K562 (cell line): Measurements from ENCODE around the gene CUX1. TPM values are rescaled to one million over a fixed set of nuclear protein-coding genes. Genes with fewer than 3 reads are reported as not detected.

Source experiments
- ATAC-seq: fragments of 200-7000 bp; cut with Tn5 transposase; 3 replicates; pipeline ENCODE4 v1.9.1; 2020; ENCODE audit warnings: moderate library complexity
- BruUV-seq: library from RNA; stranded (reverse); fragments of 400-500 nt; replicated peaks from 2 replicates; lab custom pipeline; 2021; lab: Mats Ljungman, UMichigan
- CTCF ChIA-PET: fragments of 300-600 bp; formaldehyde crosslinking; extraction: SDS; loops from one replicate; lab custom pipeline; 2021; ENCODE audit warnings: low intra/inter-chr PET ratio; lab: Yijun Ruan, JAX
- POLR2A ChIA-PET: fragments of 300-600, 350-650 bp; sonication (Branson Sonifier 250); formaldehyde crosslinking; extraction: SDS; loops from one replicate; lab custom pipeline; 2021; ENCODE audit warnings: antibody characterized with exemption, inconsistent platforms; lab: Yijun Ruan, JAX
- DNase-seq, 4 experiments: peaks; one replicate each; pipeline versions ENCODE4 v3.0.0 to v3.0.0-alpha.2; 2011 to 2018; ENCODE audit warnings: low spot score in 3 of 4, mixed read lengths in 3 of 4; ENCODE audit errors: extremely low read depth in 1 of 4
- FAIRE-seq: peaks from 2 replicates; lab custom pipeline; 2011; peaks lifted over from hg19 to GRCh38; lab: Jason Lieb, UNC
- H2AFZ ChIP-seq: 2 replicates; pipeline ENCODE4 v1.6.0; 2011; ENCODE audit warnings: low read depth, low read length, control low read depth, inconsistent platforms
- H3K27ac ChIP-seq: fragments of 200-600 bp; 3 replicates; pipeline ENCODE4 v1.8.0; 2011; ENCODE audit warnings: low read depth, mild to moderate bottlenecking, control low read depth, inconsistent platforms, low read length, moderate library complexity, mixed read lengths; ENCODE audit errors: extremely low read depth
- H3K27me3 ChIP-seq, 2 experiments: fragments of 300-600 bp in 1 of 2; 2 replicates in 1 of 2; 3 replicates in 1 of 2; pipeline versions ENCODE4 v1.6.0 to v1.8.0; 2011; ENCODE audit warnings: inconsistent platforms in 2 of 2, low read length in 2 of 2, mild to moderate bottlenecking in 1 of 2, mixed read lengths in 1 of 2, moderate library complexity in 1 of 2; ENCODE audit not compliant: control insufficient read depth in 2 of 2, insufficient read depth in 2 of 2
- H3K36me3 ChIP-seq: fragments of 300-600 bp; 3 replicates; pipeline ENCODE4 v1.8.0; 2011; ENCODE audit warnings: mild to moderate bottlenecking, low read length, inconsistent platforms; ENCODE audit not compliant: control insufficient read depth, insufficient read depth
- H3K4me1 ChIP-seq, 2 experiments: fragments of 200-600 bp in 1 of 2; replicated peaks in 1 of 2; 2 replicates in 1 of 2; 3 replicates in 1 of 2; pipeline versions ENCODE4 v1.5.1 to v1.8.0; 2011; ENCODE audit warnings: inconsistent platforms in 2 of 2, low read length in 2 of 2, mild to moderate bottlenecking in 1 of 2, mixed read lengths in 1 of 2, moderate library complexity in 1 of 2; ENCODE audit not compliant: control insufficient read depth in 2 of 2, insufficient read depth in 2 of 2
- H3K4me2 ChIP-seq: 2 replicates; pipeline ENCODE4 v1.6.1; 2011; ENCODE audit warnings: low read length, control low read depth, inconsistent platforms, mixed read lengths; ENCODE audit not compliant: insufficient read depth
- H3K4me3 ChIP-seq: fragments of 200-600 bp; sonication (generic), shearing (Covaris generic); 2 replicates; pipeline ENCODE4 v1.5.1; 2016; ENCODE audit warnings: control low read depth, inconsistent platforms
- H3K79me2 ChIP-seq: fragments of 200-600 bp; 3 replicates; pipeline ENCODE4 v1.8.0; 2011; ENCODE audit warnings: low read length, inconsistent platforms; ENCODE audit not compliant: control insufficient read depth, insufficient read depth
- H3K9ac ChIP-seq, 2 experiments: 2 replicates each; pipeline versions ENCODE4 v1.6.0 to v1.6.1; 2011; ENCODE audit warnings: low read depth in 2 of 2, low read length in 2 of 2, control low read depth in 1 of 2, inconsistent platforms in 1 of 2, mild to moderate bottlenecking in 1 of 2, mixed read lengths in 1 of 2; ENCODE audit not compliant: insufficient read depth in 1 of 2
- H3K9me1 ChIP-seq: one replicate; pipeline ENCODE4 v1.6.0; 2011; ENCODE audit warnings: inconsistent platforms, mild to moderate bottlenecking, low read length, moderate library complexity; ENCODE audit not compliant: control insufficient read depth, insufficient read depth
- H3K9me3 ChIP-seq: replicated peaks from 2 replicates; pipeline ENCODE4 v1.5.1; 2011; ENCODE audit warnings: low read depth, low read length, inconsistent platforms; ENCODE audit not compliant: control insufficient read depth, insufficient read depth
- H4K20me1 ChIP-seq: replicated peaks from 2 replicates; pipeline ENCODE4 v1.6.1; 2011; ENCODE audit warnings: low read length, inconsistent platforms, mixed read lengths; ENCODE audit not compliant: control insufficient read depth, insufficient read depth
- CAMTA2 ChIP-seq: fragments of 250-450 bp; sonication (Bioruptor Pico); conservative IDR thresholded peaks from 2 replicates; pipeline ENCODE4 v1.5.1; 2022
- CREM ChIP-seq: IDR thresholded peaks from 2 replicates; pipeline ENCODE4 v1.6.1; 2014; ENCODE audit warnings: antibody characterized with exemption, low read depth
- DIDO1 ChIP-seq: fragments of 450-650 bp; IDR thresholded peaks from 2 replicates; pipeline ENCODE4 v1.6.1; 2016; ENCODE audit warnings: low read depth, missing biosample characterization, missing genetic modification characterization
- ID3 ChIP-seq, 2 experiments: fragments of 250-450 bp in 1 of 2; fragments of 450-650 bp in 1 of 2; sonication (Bioruptor Pico) in 1 of 2; IDR thresholded peaks; 2 replicates each; pipeline versions ENCODE4 v1.6.1 to v1.8.0; 2016 to 2021; ENCODE audit warnings: mild to moderate bottlenecking in 2 of 2, moderate library complexity in 2 of 2, missing compliant biosample characterization in 1 of 2, missing genetic modification characterization in 1 of 2
- KLF6 ChIP-seq: fragments of 250-450 bp; sonication (Bioruptor Pico); IDR thresholded peaks from 2 replicates; pipeline ENCODE4 v1.4.0; 2020; ENCODE audit warnings: mild to moderate bottlenecking, moderate library complexity, borderline replicate concordance
- MBD1 ChIP-seq: fragments of 250-450 bp; sonication (Bioruptor Pico); IDR thresholded peaks from 2 replicates; pipeline ENCODE4 v1.8.0; 2022; ENCODE audit warnings: inconsistent platforms
- MNT ChIP-seq, 2 experiments: fragments of 450-650 bp; conservative IDR thresholded peaks; 2 replicates each; pipeline ENCODE4 v1.6.1; 2017; ENCODE audit warnings: mild to moderate bottlenecking in 2 of 2, moderate library complexity in 2 of 2
- OTX1 ChIP-seq: fragments of 450-650 bp; formaldehyde crosslinking; IDR thresholded peaks from 2 replicates; pipeline ENCODE4 v1.4.0; 2022; ENCODE audit warnings: mild to moderate bottlenecking
- SNRNP70 ChIP-seq: fragments of 200-400 bp; formaldehyde crosslinking; optimal IDR thresholded peaks from 2 replicates; pipeline ENCODE3; 2017; ENCODE audit warnings: low read depth, low read length
- ZBTB26 ChIP-seq: fragments of 450-650 bp; formaldehyde crosslinking; IDR thresholded peaks from 2 replicates; pipeline ENCODE4 v1.4.0; 2022; ENCODE audit warnings: missing genetic modification characterization
- ZHX1 ChIP-seq: fragments of 150-350 bp; conservative IDR thresholded peaks from 2 replicates; pipeline ENCODE4 v1.6.1; 2014; ENCODE audit warnings: low read length
- ZNF586 ChIP-seq: fragments of 450-650 bp; formaldehyde crosslinking; conservative IDR thresholded peaks from 2 replicates; pipeline ENCODE4 v1.4.0; 2020; ENCODE audit warnings: mild to moderate bottlenecking, moderate library complexity
- WGBS: fragments of 100-300 bp; shearing (Covaris generic); methylation state at CpG from one replicate; pipeline ENCODE4 v1.1.6; 2016; ENCODE audit warnings: low coverage, mixed read lengths; ENCODE audit not compliant: insufficient coverage; ENCODE audit errors: missing lambda C conversion rate; 5-methylcytosine and 5-hydroxymethylcytosine counted together
- in situ Hi-C: fragments of 300-500 bp; cut with MboI; formaldehyde crosslinking; loops from 4 replicates; pipeline ENCODE4 v1.15.0; 2018; ENCODE audit warnings: inconsistent platforms, mixed read lengths
- intact Hi-C: fragments of 100-400 bp; cut with micrococcal nuclease; formaldehyde crosslinking; loops from 2 replicates; pipeline ENCODE4 v1.14.2; 2022
- polyA plus RNA-seq, 8 experiments: library from polyadenylated mRNA; depleted of rRNA in 4 of 8; stranded (reverse) in 5 of 8; unstranded in 3 of 8; fragments of >200 nt; fragmentation: Nextera tagmentation in 2 of 8; fragmentation: Illumina TruSeq in 1 of 8; extraction: Ambion mirVana in 2 of 8; extraction: Trizol in 1 of 8; gene quantifications; 2 replicates each; pipeline versions ENCODE4 v1.2.1 to v1.2.3, GENCODE V29; 2011 to 2014; ENCODE audit warnings: inconsistent platforms in 1 of 8, missing spikeins in 1 of 8
- total RNA-seq, 7 experiments: library from RNA; depleted of rRNA in 6 of 7; stranded (reverse); fragments of >200 nt in 6 of 7; fragmentation: Illumina TruSeq in 2 of 7; extraction: Trizol in 2 of 7; gene quantifications; 2 replicates each; pipeline versions ENCODE4 v1.2.1 to v1.2.3, GENCODE V29; 2011 to 2021; ENCODE audit warnings: low replicate concordance in 1 of 7

The CUX1 gene
- total and polyA plus RNA-seq, 9 of the 15 experiments (the other 6 are each of a cell fraction or from before 2014, with no cell fraction given) = 3.6 to 55.3 (median 25.2) TPM

GRCh38 chr7:102170393-102170970 is 353.1 kb downstream of the CUX1 start:
- DNase-seq = no peak
- BruUV-seq = no TSS peak
- Histone ChIP-seq H4K20me1 (no peaks in the 10 kb centered on the region; the same call in 1 of the 2 replicates), H3K27ac (no peak overlapping the region), H3K9ac (peak overlapping the region in 1 of 2 experiments; percentile 65; a peak in 1 of 4 replicates), H3K79me2 (no peaks in the 10 kb centered on the region), H3K4me2 (no peak overlapping the region), H3K4me1 (no peaks in the 10 kb centered on the region), H3K36me3 (peaks cover 47% of the 10 kb centered on the region; the same call in 2 of the 3 replicates), H2AFZ (no peak overlapping the region), H3K27me3 (no peaks in the 10 kb centered on the region), H3K4me3 (no peak overlapping the region), H3K9me3 (no peaks in the 10 kb centered on the region), H3K9me1 (no peaks in the 10 kb centered on the region)
- WGBS = 90% methylated on average over 22 of the region's 22 CpGs
- POLR2A ChIA-PET = interaction anchor here (0.7 to 1.0 kb wide), 2 partner anchors 8 to 12 kb away, joined by 3 read pairs; no protein-coding TSS in a partner anchor
- intact Hi-C loops (no loop called here), in situ Hi-C loops (no loop called here)
- CTCF ChIA-PET = no interaction called here
- no peak for TF ChIP-seq SNRNP70
- no peak for TF ChIP-seq ZBTB26 (CRISPR knock-in tag)
- TF ChIP-seq KLF6 = no peak
- no peak for TF ChIP-seq ID3 (CRISPR knock-in tag; IDR thresholded peaks at IDR 0.05)
- TF ChIP-seq ID3 (tag; IDR thresholded peaks at IDR 0.05) = no peak
- TF ChIP-seq MNT (conservative IDR thresholded peaks at IDR 0.05) = no peak
- TF ChIP-seq CREM = no peak
- no peak for TF ChIP-seq MBD1 (CRISPR knock-in tag)
- TF ChIP-seq CAMTA2 (CRISPR knock-in tag) = no peak
- no peak for TF ChIP-seq ZNF586 (CRISPR knock-in tag)
- no peak for TF ChIP-seq OTX1 (CRISPR knock-in tag)
- no peak for TF ChIP-seq DIDO1
- no peak for TF ChIP-seq ZHX1
- no peak for FAIRE-seq
- no peak for ATAC-seq
